Measurements from ENCODE around the gene FGD6. TPM values are rescaled to one million over a fixed set of nuclear protein-coding genes. Genes with fewer than 3 reads are reported as not detected.
"Not testable (repeated sequence)": the region's sequence is repeated elsewhere in the genome, so short reads cannot be mapped to it uniquely, and the experiment has no call there.

The FGD6 gene
- total RNA-seq, 1 experiment from 2014 or later: 25.1 TPM

DNA sequence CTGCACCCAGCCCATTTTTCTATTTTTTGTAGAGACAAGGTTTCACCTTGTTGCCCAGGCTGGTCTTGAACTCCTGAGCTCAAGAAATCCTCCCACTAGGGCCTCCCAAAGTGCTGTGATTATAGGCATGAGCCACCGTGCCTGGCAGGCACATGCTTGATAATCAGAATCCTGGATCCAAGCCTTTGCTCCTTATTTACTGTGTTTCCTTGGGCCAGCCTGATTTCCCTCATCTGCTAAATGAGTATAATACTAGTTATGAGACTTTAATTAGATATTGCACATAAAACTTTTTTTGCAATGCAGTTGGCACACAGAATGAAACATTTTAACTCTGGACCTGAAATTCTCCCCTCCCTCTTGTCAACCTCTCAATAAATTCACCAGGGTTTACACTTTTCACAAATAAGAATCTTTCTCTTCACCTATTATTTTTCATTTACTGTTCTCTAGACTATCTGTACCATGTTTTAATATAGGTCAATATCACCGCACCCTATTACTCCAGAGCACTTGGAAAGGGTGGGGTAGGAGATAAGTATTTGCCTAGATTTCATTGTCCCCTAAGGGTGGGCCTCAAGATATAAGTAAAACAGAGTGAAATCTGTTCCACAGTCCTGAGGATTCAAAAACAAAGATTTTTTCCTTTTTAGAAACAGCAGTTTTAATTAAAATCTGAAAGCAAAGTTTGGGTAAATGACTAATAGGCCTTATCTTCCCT, 74.7 kb downstream of the FGD6 start:
- BruUV-seq (replicated peaks): no TSS peak
- H3K4me3 Mint-ChIP-seq (ENCODE audit: unreplicated experiment): no peak overlapping the region
- intact Hi-C loops (cut with micrococcal nuclease): no loop called here
- ChIA-PET CTCF (interaction anchor here (0.6 to 0.7 kb wide), 2 partner anchors 25 to 916 kb away, joined by 3 read pairs; no protein-coding TSS in a partner anchor), POLR2A (interaction anchor here (1.2 kb wide), 1 partner anchor 8 kb away, joined by 4 read pairs; no protein-coding TSS in a partner anchor)
- TF ChIP-seq, protein P1, sequence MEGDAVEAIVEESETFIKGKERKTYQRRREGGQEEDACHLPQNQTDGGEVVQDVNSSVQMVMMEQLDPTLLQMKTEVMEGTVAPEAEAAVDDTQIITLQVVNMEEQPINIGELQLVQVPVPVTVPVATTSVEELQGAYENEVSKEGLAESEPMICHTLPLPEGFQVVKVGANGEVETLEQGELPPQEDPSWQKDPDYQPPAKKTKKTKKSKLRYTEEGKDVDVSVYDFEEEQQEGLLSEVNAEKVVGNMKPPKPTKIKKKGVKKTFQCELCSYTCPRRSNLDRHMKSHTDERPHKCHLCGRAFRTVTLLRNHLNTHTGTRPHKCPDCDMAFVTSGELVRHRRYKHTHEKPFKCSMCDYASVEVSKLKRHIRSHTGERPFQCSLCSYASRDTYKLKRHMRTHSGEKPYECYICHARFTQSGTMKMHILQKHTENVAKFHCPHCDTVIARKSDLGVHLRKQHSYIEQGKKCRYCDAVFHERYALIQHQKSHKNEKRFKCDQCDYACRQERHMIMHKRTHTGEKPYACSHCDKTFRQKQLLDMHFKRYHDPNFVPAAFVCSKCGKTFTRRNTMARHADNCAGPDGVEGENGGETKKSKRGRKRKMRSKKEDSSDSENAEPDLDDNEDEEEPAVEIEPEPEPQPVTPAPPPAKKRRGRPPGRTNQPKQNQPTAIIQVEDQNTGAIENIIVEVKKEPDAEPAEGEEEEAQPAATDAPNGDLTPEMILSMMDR (IDR thresholded peaks at IDR 0.05; ENCODE audit: unreplicated experiment): no peak
- H3K27ac Mint-ChIP-seq (ENCODE audit: low read depth, unreplicated experiment): peak overlapping the region; percentile 48
- no peaks in the 10 kb centered on the region for H3K4me1 Mint-ChIP-seq (ENCODE audit: insufficient read depth, unreplicated experiment)
- H3K9me3 Mint-ChIP-seq (ENCODE audit: unreplicated experiment): no peaks in the 10 kb centered on the region
- H3K36me3 Mint-ChIP-seq (ENCODE audit: insufficient read depth, unreplicated experiment): peaks cover 45% of the 10 kb centered on the region
- DNase-seq (ENCODE audit: unreplicated experiment): no peak
- H3K27me3 Mint-ChIP-seq (ENCODE audit: insufficient read depth, unreplicated experiment): no peaks in the 10 kb centered on the region

DNA sequence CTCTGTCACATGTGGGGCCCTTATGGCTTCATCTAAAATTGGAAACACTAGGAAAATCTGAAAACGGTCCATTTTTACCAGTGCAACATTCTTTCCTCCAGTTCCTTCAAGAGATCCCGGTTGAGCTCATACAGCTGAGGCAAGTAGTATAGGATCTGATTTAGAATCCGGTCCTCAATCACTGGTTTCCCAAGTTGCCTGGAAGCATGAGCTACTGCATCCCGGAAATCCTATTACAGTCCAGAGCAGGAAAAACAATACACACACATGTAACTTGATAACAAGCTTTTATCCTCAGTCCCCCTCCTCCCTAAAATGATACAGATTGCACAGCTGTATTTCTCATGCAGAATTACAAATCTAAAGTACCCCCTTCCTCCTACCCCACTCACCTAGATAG, 76.0 kb downstream of the FGD6 start:
- Mint-ChIP-seq H3K9me3 (ENCODE audit: unreplicated experiment) (no peaks in the 10 kb centered on the region), H3K4me3 (ENCODE audit: unreplicated experiment) (no peak overlapping the region), H3K4me1 (ENCODE audit: insufficient read depth, unreplicated experiment) (no peaks in the 10 kb centered on the region), H3K36me3 (ENCODE audit: insufficient read depth, unreplicated experiment) (peaks cover 57% of the 10 kb centered on the region), H3K27me3 (ENCODE audit: insufficient read depth, unreplicated experiment) (no peaks in the 10 kb centered on the region), H3K27ac (ENCODE audit: low read depth, unreplicated experiment) (no peak overlapping the region)
- TF ChIP-seq, protein P1 (IDR thresholded peaks at IDR 0.05; ENCODE audit: unreplicated experiment): no peak
- intact Hi-C loops (cut with micrococcal nuclease): no loop called here
- ChIA-PET POLR2A (no interaction called here), CTCF (interaction anchor here (1.2 kb wide), 1 partner anchor 74 kb away, joined by 5 read pairs; no protein-coding TSS in a partner anchor)
- no peak for DNase-seq (ENCODE audit: unreplicated experiment)
- no TSS peak for BruUV-seq (replicated peaks)

DNA sequence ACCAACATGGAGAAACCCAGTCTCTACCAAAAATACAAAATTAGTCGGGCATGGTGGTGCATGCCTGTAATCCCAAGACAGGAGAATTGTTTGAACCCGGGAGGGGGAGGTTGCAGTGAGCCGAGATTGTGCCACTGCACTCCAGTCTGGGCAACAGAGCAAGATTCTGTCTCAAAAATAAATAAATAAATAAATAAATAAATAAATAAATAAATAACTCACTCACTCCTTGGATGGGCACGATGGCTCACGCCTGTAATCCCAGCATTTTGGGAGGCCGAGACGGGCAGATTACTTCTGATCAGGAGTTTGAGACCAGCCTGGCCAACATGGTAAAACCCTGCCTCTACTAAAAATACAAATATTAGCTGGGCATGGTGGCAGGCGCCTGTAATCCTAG, 79.2 kb downstream of the FGD6 start:
- intact Hi-C loops (cut with micrococcal nuclease); H3K27me3 Mint-ChIP-seq (ENCODE audit: insufficient read depth, unreplicated experiment); H3K9me3 Mint-ChIP-seq (ENCODE audit: unreplicated experiment); BruUV-seq (replicated peaks); H3K27ac Mint-ChIP-seq (ENCODE audit: low read depth, unreplicated experiment); H3K4me3 Mint-ChIP-seq (ENCODE audit: unreplicated experiment); DNase-seq (ENCODE audit: unreplicated experiment); H3K4me1 Mint-ChIP-seq (ENCODE audit: insufficient read depth, unreplicated experiment): not testable (repeated sequence)
- POLR2A ChIA-PET: interaction anchor here (0.6 to 0.7 kb wide), 2 partner anchors 63 to 451 kb away, joined by 3 read pairs; no protein-coding TSS in a partner anchor
- CTCF ChIA-PET: interaction anchor here (1.2 kb wide), 1 partner anchor 21 kb away, joined by 3 read pairs; no protein-coding TSS in a partner anchor
- peaks cover 59% of the 10 kb centered on the region for H3K36me3 Mint-ChIP-seq (ENCODE audit: insufficient read depth, unreplicated experiment)

DNA sequence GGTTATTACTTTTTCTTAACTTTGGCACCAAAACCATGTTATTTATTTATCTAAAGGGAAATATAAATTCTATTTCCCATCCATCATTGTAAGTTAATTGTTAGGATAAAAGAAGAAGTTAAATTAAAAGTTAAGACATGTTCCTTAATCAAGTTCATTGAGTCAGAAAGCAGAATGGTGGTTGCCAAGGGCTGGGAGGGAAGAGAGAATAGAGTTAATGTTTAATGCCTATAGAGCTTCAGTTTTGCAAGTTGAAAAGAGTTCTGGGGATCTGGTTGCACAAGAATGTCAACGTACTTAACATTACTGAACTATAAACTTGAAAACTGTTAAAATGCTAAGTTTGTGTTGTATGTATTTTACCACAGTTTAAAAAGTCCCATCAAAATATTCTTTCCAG, 80.7 kb downstream of the FGD6 start:
- H3K27ac Mint-ChIP-seq (ENCODE audit: low read depth, unreplicated experiment): no peak overlapping the region
- BruUV-seq (replicated peaks): no TSS peak
- intact Hi-C loops (cut with micrococcal nuclease): no loop called here
- no peaks in the 10 kb centered on the region for H3K9me3 Mint-ChIP-seq (ENCODE audit: unreplicated experiment)
- POLR2A ChIA-PET: interaction anchor here (0.6 to 0.9 kb wide), 3 partner anchors 20 to 64 kb away, joined by 3 to 4 read pairs (median 3); no protein-coding TSS in a partner anchor
- H3K36me3 Mint-ChIP-seq (ENCODE audit: insufficient read depth, unreplicated experiment): peaks cover 69% of the 10 kb centered on the region
- H3K4me3 Mint-ChIP-seq (ENCODE audit: unreplicated experiment): no peak overlapping the region
- no peaks in the 10 kb centered on the region for H3K4me1 Mint-ChIP-seq (ENCODE audit: insufficient read depth, unreplicated experiment)
- no peaks in the 10 kb centered on the region for H3K27me3 Mint-ChIP-seq (ENCODE audit: insufficient read depth, unreplicated experiment)
- TF ChIP-seq, protein P1 (IDR thresholded peaks at IDR 0.05; ENCODE audit: unreplicated experiment): no peak
- no peak for DNase-seq (ENCODE audit: unreplicated experiment)
- CTCF ChIA-PET: interaction anchor here (0.7 to 1.1 kb wide), 2 partner anchors 15 to 19 kb away, joined by 3 read pairs; no protein-coding TSS in a partner anchor
